DOHH2 (cell line): Measurements from ENCODE around the gene TJP2.

Source experiments
- H3F3A ChIP-seq: fragments of 200-600 bp; sonication (generic), shearing (Covaris generic); 2 replicates; pipeline ENCODE4 v1.6.0; 2016; ENCODE audit warnings: antibody characterized with exemption, mild to moderate bottlenecking; ENCODE audit not compliant: control insufficient read depth, insufficient read depth
- H3K27ac ChIP-seq: fragments of 200-600 bp; sonication (generic); 2 replicates; pipeline ENCODE4 v1.5.1; 2014; ENCODE audit warnings: low read depth, mild to moderate bottlenecking, low read length, moderate library complexity
- H3K27me3 ChIP-seq: fragments of 200-600 bp; sonication (generic); 2 replicates; pipeline ENCODE4 v1.6.1; 2014; ENCODE audit warnings: mild to moderate bottlenecking, low read length, mixed read lengths; ENCODE audit not compliant: control insufficient read depth
- H3K36me3 ChIP-seq: fragments of 200-600 bp; sonication (generic); 2 replicates; pipeline ENCODE4 v1.6.1; 2014; ENCODE audit warnings: mild to moderate bottlenecking, low read length, moderate library complexity, mixed read lengths; ENCODE audit not compliant: control insufficient read depth
- H3K4me1 ChIP-seq: fragments of 200-600 bp; sonication (generic); 2 replicates; pipeline ENCODE4 v1.6.1; 2014; ENCODE audit warnings: mild to moderate bottlenecking, low read length, mixed read lengths; ENCODE audit not compliant: control insufficient read depth
- H3K4me2 ChIP-seq: fragments of 200-600 bp; sonication (generic); 2 replicates; pipeline ENCODE4 v1.6.0; 2014; ENCODE audit warnings: mild to moderate bottlenecking, low read length, moderate library complexity
- H3K4me3 ChIP-seq: fragments of 200-600 bp; sonication (generic); 2 replicates; pipeline ENCODE4 v1.5.1; 2014; ENCODE audit warnings: mild to moderate bottlenecking, low read length, mixed read lengths
- H3K79me2 ChIP-seq: fragments of 200-600 bp; sonication (generic); 2 replicates; pipeline ENCODE4 v1.6.1; 2014; ENCODE audit warnings: mild to moderate bottlenecking, low read length, mixed read lengths; ENCODE audit not compliant: control insufficient read depth
- H3K9me2 ChIP-seq: fragments of 200-600 bp; sonication (generic); replicated peaks from 2 replicates; pipeline ENCODE4 v1.6.1; 2014; ENCODE audit warnings: mild to moderate bottlenecking, low read length, mixed read lengths; ENCODE audit not compliant: control insufficient read depth
- H3K9me3 ChIP-seq: fragments of 200-600 bp; sonication (generic); 2 replicates; pipeline ENCODE4 v1.6.1; 2014; ENCODE audit warnings: antibody characterized with exemption, low read length, mixed read lengths; ENCODE audit not compliant: control insufficient read depth, insufficient read depth
- H4K20me1 ChIP-seq: fragments of 200-600 bp; sonication (generic); 2 replicates; pipeline ENCODE4 v1.6.0; 2014; ENCODE audit warnings: low read depth, mild to moderate bottlenecking, antibody characterized with exemption, low read length, moderate library complexity; ENCODE audit not compliant: control insufficient read depth, insufficient read depth
- CTCF ChIP-seq: fragments of 200-600 bp; sonication (generic); IDR thresholded peaks from one replicate; pipeline ENCODE4 v1.5.1; 2014; ENCODE audit warnings: antibody characterized with exemption, mild to moderate bottlenecking, low read depth, low read length; ENCODE audit not compliant: poor library complexity, severe bottlenecking
- EZH2phosphoT487 ChIP-seq: fragments of 200-600 bp; sonication (generic); IDR thresholded peaks from 2 replicates; pipeline ENCODE4 v1.6.1; 2017; ENCODE audit warnings: borderline replicate concordance, mild to moderate bottlenecking, antibody characterized with exemption, low read length, moderate library complexity, mixed read lengths

Gene TJP2

DNA sequence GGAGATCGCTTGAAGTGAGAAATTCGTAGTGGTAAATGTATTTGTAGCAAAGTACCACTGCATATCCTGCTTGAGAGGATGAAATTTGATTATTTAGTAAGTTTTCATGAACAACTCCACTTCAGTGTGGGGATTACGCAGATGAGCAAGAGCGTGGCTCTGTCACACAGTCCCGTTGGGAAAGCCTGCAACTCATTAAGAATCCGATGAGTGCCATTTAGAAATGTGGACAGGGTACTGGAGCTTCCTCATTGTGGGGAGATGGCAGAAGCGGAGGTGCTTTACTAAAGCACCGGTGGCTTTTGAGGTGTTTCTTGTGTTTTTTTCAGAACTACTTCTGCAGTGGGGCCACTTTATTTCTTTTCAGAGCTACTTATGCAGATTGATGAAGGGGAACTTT lies 1.4 kb downstream of the TJP2 start:
- Histone ChIP-seq H4K20me1 (no peaks in the 10 kb centered on the region), H3K36me3 (no peaks in the 10 kb centered on the region; the same call in 1 of the 2 replicates), H3K79me2 (peaks cover 51% of the 10 kb centered on the region), H3K4me2 (peak overlapping the region; percentile 78), H3F3A (peaks cover 3% of the 10 kb centered on the region; the same call in 1 of the 2 replicates), H3K4me3 (peak overlapping the region; percentile 97), H3K27ac (no peak overlapping the region), H3K27me3 (no peaks in the 10 kb centered on the region), H3K9me3 (no peaks in the 10 kb centered on the region), H3K4me1 (peaks cover 38% of the 10 kb centered on the region), H3K9me2 (no peaks in the 10 kb centered on the region)
- no peak for TF ChIP-seq EZH2phosphoT487
- TF ChIP-seq CTCF, result no peak

DNA sequence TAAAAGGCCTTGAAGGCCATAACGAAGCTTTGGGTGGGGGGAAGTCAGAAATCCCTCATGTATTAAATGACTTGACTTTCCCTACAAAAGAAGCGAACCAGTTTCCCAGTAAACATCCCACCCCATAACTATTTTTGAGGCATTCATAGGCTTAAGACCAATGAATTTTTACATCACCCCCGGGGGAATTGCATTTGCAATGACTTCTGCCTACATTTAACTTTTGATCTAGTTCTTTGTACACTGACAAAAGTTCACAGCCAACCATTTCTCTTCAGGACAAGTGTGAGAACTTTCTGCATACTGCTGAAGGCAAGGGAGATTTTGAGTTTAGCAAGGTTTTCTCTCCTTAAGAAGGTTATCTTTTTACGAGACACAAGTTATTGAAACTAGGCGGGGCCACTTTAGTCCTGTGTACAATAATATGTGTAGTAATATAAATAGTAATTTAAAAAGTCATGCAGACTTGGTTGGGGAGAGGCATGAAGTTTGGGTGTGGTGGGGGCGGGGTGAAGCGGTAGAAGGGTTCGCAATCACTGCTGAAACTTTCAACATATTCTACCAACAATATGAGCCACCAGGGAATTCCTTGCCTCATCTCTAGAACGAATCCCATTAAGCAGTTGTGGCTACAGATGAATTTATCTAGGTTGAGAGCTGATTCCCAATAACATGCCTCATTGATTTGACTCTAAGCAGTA lies 2.5 kb downstream of the TJP2 start:
- H3K36me3 ChIP-seq, result no peaks in the 10 kb centered on the region; the same call in 1 of the 2 replicates
- no peaks in the 10 kb centered on the region for H4K20me1 ChIP-seq
- H3K4me2 ChIP-seq, result peak overlapping the region; percentile 78
- H3F3A ChIP-seq, result peaks cover 3% of the 10 kb centered on the region; the same call in 1 of the 2 replicates
- TF ChIP-seq EZH2phosphoT487, result no peak
- no peak for TF ChIP-seq CTCF
- peaks cover 50% of the 10 kb centered on the region for H3K4me1 ChIP-seq
- no peaks in the 10 kb centered on the region for H3K27me3 ChIP-seq
- peaks cover 60% of the 10 kb centered on the region for H3K79me2 ChIP-seq
- no peaks in the 10 kb centered on the region for H3K9me3 ChIP-seq
- H3K27ac ChIP-seq, result no peak overlapping the region
- no peaks in the 10 kb centered on the region for H3K9me2 ChIP-seq
- H3K4me3 ChIP-seq, result no peak overlapping the region

- no peaks in the 10 kb centered on the region for H3K9me3 ChIP-seq
- no peaks in the 10 kb centered on the region for H4K20me1 ChIP-seq
- no peak overlapping the region for H3K4me3 ChIP-seq
- no peaks in the 10 kb centered on the region for H3K9me2 ChIP-seq
- peaks cover 3% of the 10 kb centered on the region; the same call in 1 of the 2 replicates for H3F3A ChIP-seq
- TF ChIP-seq EZH2phosphoT487 (no peak), CTCF (no peak)
- H3K27me3 ChIP-seq, result no peaks in the 10 kb centered on the region
- H3K27ac ChIP-seq, result no peak overlapping the region
- H3K79me2 ChIP-seq, result peaks cover 70% of the 10 kb centered on the region
- H3K4me2 ChIP-seq, result no peak overlapping the region
- peaks cover 44% of the 10 kb centered on the region for H3K4me1 ChIP-seq
- no peaks in the 10 kb centered on the region; the same call in 1 of the 2 replicates for H3K36me3 ChIP-seq
Observed at GRCh38 chr9:69178583-69179011, 4.5 kb downstream of the TJP2 start.
